Hematopoietic multipotent progenitor cell treated with erythropoietin and hydrocortisone succinate and interleukin-3 and kit ligand, for 15 days (in vitro differentiated cells): Measurements from ENCODE around the gene EVX2.

Experiments used
- DNase-seq: peaks from one replicate; pipeline ENCODE4 v3.0.0-alpha.2; 2015; ENCODE audit warnings: low spot score

Gene EVX2

DNA sequence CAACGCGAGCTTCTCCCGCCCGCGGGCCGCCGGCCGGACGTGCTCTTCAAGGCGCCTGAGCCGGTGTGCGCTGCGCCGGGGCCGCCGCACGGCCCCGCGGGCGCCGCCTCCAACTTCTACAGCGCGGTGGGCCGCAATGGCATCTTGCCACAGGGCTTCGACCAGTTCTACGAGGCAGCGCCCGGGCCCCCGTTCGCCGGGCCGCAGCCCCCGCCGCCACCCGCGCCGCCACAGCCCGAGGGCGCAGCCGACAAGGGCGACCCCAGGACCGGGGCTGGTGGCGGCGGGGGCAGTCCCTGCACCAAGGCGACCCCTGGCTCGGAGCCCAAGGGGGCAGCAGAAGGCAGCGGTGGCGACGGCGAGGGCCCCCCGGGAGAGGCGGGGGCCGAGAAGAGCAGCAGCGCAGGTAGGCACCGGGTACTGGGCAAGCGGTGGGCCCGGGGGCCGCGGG, 24.0 kb upstream of the EVX2 start:
- no peak for DNase-seq

- DNase-seq = no peak
Measured at GRCh38 chr2:176106581-176107539, 23.1 kb upstream of the EVX2 start, which contains the start of gene HOXD11. TSS of gene HOXD11 (plus strand) at chr2:176107280. CDS start at chr2:176107356, 76 bp downstream.

DNA sequence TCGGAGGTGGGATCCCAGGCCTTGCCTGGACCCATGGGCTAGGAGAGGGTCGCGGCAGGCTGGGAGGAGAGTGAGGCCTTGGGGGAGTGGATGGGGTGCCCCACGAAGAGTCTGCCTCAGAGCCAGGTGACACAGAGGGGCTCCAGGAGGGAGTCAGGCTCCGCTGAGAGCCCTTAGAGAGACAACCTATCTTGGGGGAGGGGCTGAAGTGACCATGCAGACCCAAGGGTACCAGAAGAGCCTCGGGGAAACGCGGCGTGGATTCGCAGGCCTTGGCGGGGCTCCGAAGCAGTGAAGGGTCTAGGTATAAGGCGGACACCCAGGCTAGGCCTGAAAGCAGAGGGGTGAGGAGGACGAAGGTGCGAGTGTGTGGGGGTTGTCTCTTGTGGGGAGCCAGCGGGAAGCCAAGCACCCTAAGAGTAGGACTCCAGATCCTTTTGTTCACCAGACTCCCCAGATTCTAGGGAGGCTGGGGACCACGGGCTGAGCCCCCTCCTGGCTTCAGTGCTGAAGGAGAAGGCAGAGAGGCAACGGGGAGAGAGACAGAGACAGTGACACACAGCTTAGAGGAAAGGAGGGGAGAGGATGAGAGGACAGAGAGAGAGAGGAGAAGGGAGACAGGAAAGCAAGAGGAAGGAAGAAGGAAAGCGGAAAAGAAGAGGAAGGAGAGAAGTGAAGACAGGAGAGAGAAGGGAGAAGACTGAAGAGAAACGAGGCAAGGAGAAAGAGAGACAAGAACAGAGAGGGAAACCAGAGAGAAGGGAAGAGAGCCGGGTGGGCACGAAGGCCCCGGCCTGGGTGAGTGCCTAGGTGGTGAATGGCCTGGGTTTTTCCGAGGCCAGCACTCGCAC, 22.2 kb upstream of the EVX2 start:
- DNase-seq = no peak

DNA sequence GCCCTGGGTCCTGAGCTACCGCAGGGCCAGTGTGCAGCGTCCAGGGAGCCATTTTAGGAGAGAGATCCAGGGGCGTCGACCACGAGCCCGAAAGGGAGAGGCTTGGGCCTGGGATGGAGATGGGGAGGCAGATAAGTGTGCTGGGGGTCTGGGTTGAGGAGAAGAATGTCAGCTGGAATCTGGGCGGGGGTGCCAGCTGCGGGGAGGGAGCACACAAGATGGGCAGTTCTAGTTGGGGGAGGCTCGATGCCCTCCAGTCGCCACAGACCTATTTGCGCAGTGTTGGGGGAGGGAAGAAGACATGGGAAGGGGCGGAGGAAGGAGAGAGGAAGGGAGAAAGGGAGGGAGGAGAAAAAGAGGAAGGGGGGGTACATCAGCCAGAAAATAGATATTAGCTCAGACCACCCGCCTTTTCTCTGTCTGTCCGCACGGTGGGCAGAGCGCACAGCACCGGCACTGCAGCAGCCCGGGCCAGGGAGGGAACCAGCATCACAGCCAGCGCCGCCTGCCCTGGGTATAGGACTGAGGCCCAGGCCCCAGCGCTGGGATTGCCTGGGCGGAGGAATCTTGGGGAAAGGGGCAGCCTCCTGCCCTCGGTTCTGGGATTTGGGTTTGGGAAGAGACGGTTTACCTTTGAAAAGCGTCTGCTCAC, 21.4 kb upstream of the EVX2 start:
- DNase-seq = no peak

GRCh38 chr2:176104316-176105077, 20.7 kb upstream of the EVX2 start:
- DNase-seq = no peak

DNA sequence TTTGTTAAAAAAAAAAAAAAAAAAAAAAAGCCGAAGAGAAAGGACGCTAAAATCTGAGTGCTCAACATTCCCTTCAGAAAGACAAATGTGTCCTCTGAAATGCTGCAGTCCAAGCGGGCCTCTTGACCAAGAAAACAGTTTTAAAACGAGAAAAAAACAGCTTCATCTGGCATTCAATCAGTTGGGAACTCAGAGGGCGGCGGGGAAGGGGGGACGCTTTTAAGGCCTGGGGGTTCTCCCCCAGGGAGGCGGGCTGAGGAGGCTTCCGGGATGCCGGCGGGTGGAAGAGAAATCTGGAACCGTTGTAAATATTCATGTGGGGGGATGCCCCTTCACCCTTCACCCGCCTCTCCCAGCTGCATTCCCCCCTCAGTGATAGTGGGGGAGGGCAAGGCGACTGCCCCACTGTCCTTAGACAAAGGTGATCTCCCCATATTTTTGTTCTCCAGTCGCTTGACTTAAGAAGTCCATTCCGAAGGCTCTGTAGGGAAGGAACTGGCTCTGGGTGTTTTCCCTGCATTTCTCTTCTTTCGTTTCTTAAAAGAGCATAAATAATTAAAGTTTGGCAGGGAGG, 20.1 kb upstream of the EVX2 start:
- no peak for DNase-seq

DNA sequence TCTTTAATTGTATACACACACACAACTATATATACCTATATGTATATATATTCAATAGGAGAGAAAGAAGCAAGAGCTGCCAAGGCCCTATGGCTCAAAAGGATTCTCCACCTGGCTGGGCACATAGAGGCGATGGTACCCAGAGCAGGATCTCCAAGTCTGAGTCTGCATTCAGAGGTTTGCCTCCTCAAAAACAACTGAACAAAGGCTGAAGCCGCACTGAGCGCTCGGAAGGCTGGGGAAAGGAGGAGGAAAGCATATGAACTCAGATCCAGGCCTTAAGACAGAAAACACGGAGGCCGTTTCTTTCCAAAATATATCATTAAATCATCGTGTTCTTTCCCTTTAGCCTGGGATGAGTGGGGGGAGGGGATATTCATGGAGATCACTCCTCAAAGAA, 19.4 kb upstream of the EVX2 start:
- DNase-seq = no peak

DNA sequence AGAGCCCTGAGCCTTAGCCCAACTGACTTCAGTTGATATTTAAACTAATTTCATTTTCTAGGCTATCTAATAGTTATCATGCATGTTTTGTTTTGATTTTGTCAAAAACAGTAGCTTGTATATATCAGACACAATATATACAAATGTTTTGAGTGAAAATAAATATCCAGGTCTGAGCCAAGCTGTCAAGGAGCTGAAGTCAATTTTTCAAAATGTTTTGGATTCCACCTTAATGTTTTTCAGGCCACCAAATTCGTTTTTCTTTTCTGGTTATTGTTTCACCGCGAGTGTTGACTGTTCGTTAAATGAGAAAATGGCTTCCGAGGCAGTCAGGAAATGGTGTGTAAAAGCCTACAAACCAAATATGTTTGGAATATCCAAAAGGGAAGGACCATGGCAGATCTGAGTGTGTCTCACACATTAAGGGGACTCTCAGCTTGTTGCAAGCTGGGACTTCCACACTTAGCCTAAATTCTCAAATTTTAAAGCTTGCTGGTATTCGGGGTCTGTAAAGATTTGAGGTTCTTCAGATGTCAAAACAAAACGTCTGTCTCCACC, 18.6 kb upstream of the EVX2 start:
- no peak for DNase-seq

DNA sequence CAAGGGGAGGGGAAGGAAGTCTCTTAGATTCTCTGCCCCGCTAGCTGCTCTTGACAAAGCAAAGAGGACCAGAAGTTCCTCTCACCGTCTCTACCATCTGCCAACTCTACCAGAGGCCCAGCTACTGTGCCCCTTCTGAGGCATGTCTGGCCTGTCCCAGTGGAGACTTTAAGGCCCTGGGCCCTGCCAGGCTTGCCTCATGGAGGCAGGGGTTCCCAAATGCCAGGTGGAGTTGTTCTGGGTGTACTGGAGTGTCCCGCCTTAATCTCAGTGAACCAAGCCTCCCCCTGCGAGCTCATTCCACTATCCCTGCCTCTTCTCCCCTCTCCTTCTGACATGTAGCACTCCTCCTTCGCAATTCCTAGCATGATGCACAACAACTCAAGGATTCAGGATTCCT, 18.1 kb upstream of the EVX2 start:
- DNase-seq = no peak

DNA sequence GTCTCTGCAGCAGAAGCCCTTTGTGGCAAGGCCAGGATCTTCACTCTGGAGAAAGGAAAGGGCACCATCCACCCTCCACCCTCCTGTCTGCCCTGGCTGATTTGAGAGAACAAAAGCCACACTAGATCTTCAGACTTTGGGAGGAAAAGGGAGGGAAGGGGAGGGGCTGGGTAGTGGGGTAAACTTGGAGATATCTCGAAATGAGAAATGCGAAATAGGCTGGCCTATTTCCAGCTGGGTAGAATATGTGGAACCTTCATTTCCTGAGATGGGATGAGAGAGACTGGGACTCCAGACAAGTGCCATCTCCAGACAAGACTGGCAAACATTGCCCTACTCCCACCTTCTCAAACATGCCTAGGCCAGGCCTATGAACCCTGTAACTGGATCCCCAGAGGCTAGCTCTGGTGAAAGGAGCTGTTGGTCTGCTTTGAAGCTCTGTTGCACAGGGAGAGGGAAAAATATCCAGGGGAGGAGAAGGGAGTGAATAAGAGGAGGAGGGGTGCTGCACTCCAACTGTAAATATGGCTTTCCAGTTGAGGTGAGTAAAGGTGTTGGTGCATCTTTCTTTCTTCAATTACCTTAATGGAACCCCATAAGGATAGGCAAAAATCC, 17.6 kb upstream of the EVX2 start:
- DNase-seq = no peak

DNA sequence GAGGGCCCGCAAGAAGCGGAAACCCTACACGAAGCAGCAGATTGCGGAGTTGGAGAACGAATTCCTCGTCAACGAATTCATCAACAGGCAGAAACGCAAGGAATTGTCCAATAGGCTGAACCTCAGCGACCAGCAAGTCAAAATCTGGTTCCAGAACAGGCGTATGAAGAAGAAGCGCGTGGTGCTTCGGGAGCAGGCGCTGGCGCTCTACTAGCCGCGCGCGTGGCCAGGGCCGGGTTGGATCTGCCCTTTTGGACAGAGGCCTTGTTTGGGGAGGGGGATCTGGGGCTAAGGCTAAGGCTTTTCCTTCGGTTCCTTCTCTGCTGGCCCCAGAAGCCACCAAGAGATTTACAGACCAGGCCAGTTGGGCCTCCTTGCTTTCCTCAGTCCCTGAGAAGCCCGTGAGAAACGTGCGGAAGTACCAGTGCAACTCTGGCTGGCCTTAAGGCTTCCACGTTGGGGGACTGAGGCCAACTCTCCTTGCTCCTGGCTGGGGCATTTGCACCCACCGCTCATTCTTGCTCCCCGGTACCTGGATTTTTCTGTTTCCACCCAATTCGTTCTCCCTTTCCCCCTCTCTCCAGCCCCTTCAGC, 16.9 kb upstream of the EVX2 start:
- DNase-seq = no peak

DNA sequence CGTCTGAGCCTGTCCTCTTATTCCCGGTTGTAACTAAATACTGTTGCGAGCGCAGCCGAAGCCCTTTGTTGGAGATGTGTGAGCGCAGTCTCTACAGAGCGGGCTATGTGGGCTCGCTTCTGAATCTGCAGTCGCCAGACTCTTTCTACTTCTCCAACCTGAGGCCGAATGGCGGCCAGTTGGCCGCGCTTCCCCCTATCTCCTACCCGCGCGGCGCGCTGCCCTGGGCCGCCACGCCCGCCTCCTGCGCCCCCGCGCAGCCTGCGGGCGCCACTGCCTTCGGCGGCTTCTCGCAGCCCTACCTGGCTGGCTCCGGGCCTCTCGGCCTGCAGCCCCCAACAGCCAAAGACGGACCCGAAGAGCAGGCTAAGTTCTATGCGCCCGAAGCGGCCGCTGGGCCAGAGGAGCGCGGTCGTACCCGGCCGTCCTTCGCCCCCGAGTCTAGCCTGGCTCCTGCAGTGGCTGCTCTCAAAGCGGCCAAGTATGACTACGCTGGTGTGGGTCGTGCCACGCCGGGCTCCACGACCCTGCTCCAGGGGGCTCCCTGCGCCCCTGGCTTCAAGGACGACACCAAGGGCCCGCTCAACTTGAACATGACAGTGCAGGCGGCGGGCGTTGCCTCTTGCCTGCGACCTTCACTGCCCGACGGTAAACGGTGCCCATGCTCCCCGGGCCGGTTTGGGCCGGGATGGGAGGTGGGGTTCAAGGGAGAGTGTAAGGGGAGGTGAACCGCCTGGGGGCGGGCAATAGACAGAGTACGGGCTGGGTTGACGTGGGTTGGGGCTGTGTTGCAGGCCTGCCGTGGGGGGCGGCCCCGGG, 16.2 kb upstream of the EVX2 start, which contains the start of gene HOXD12:
HOXD12 (plus strand) TSS at position 68 of the 819 bp plus-strand sequence; CDS start at position 75, 7 bp downstream.
- no peak for DNase-seq

- no peak for DNase-seq
Measured at GRCh38 chr2:176099159-176099727, 15.5 kb upstream of the EVX2 start.

- DNase-seq = no peak
Measured at GRCh38 chr2:176098366-176099158, 14.8 kb upstream of the EVX2 start.

GRCh38 chr2:176097820-176098365, 14.1 kb upstream of the EVX2 start:
- DNase-seq = no peak

DNA sequence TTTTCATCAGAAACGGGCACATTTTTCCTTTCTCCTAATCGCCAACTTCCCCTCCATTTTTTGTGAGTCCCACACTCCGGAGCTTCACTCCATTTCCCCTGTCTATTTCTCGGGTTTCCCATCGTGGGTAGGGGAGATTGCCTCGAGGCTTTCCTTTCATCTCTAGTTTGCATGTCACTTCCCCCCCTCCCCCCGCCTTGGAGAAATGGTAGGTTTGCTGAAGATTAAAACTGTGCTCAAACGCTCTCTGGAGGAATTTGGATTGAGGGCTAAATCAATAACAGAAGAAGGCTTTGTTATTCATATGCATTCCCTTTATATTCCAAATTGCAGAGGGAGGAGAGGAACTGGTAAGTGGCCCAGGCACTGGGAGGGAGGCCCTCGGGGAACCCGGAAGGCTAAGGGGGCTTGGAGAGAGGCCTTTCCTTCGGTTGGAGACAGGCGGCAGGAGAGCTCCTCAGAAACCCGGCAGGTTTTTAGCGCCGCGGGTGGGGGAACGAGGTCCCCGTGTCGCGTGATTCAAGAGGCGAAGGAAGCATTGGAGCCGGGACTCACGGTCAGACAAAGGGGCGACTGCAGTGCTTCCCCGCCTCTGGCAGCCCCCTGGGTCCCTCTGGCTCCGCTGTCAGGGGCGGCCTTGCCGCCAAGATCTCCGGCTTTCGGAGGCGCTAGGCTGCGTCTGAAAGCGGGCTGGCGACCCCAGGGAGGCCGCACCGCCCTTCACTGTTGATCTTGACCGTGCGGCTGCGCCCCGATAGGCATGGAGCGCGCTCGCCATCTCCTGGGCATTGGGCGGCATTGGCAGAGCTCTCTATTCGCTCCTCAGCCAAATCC, 13.4 kb upstream of the EVX2 start:
- DNase-seq = peak; percentile 17
